H1 (cell line): ENCODE data around the gene UTP25. TPM values are rescaled to one million over a fixed set of nuclear protein-coding genes. Genes with fewer than 3 reads are reported as not detected.

Experiments
- SP4 ChIP-seq: IDR thresholded peaks from 2 replicates; pipeline ENCODE4 v1.6.1; 2012; ENCODE audit warnings: low read length, inconsistent platforms
- polyA plus RNA-seq, 7 experiments: library from polyadenylated mRNA; depleted of rRNA in 3 of 7; stranded (reverse) in 5 of 7; unstranded in 2 of 7; fragments of >200 nt in 5 of 7; fragments of 200-250 nt in 2 of 7; gene quantifications; 1 replicate in 5 of 7; 2 replicates in 1 of 7; 4 replicates in 1 of 7; pipeline versions ENCODE4 v1.2.1 to v1.2.3, GENCODE V29; 2011 to 2013; ENCODE audit warnings: missing spikeins in 2 of 7, mixed read lengths in 2 of 7
- total RNA-seq: library from RNA; stranded (reverse); fragmentation: NEBNext Ultra II Directional; extraction: Animal tissue kit (Norgen Biotek cat#: 25700); gene quantifications from 2 replicates; pipeline ENCODE4 v1.2.1, GENCODE V29; 2021

The UTP25 gene
- total and polyA plus RNA-seq, 2 of the 8 experiments (the other 6 are each of a cell fraction or from before 2014, with no cell fraction given), result 4.0 to 7.6 TPM

DNA sequence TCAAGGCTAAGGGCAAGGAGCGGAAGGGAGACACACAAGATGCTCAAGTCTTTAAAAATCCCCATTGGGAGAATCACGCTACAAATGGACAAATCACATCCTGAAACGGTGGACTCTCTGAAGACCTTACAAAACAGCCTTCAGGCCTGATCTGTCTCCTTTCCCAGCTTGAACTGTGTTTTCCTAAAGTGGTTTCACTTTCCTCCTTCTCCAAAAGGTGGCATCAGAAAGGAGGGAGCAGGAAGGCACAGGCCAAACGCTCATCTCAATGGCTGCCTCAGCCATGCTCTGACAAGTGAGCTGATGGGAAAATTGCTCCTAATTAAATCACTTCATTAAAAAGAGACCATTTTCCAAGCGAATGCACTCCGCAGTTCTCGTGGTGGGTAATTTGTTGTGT, 47.7 kb downstream of the UTP25 start (continued):
- TF ChIP-seq SP4, result no peak
